Hepatocyte (in vitro differentiated cells): ENCODE data around the gene ZNF598. TPM values are rescaled to one million over a fixed set of nuclear protein-coding genes. Genes with fewer than 3 reads are reported as not detected.
A peak's percentile ranks its signal among the peaks of the same experiment; 100 is the strongest.

Source experiments
- DNase-seq: peaks from one replicate; pipeline ENCODE4 v3.0.0-alpha.2; 2016; ENCODE audit warnings: low spot score
- H2AFZ ChIP-seq: fragments of 200-600 bp; sonication (generic); 2 replicates; pipeline ENCODE4 v1.6.0; 2016; ENCODE audit warnings: antibody characterized with exemption, mild to moderate bottlenecking
- H3K27ac ChIP-seq: fragments of 200-600 bp; sonication (generic); 2 replicates; pipeline ENCODE4 v1.5.1; 2016; ENCODE audit warnings: mild to moderate bottlenecking
- H3K27me3 ChIP-seq: fragments of 200-600 bp; sonication (generic); 2 replicates; pipeline ENCODE4 v1.6.1; 2016
- H3K36me3 ChIP-seq: fragments of 200-600 bp; sonication (generic); replicated peaks from 2 replicates; pipeline ENCODE4 v1.5.1; 2016; ENCODE audit warnings: low read depth; ENCODE audit not compliant: insufficient read depth
- H3K4me1 ChIP-seq: fragments of 200-600 bp; sonication (generic); 2 replicates; pipeline ENCODE4 v1.5.1; 2016; ENCODE audit warnings: mild to moderate bottlenecking, moderate library complexity; ENCODE audit not compliant: insufficient read depth
- H3K4me2 ChIP-seq: fragments of 200-600 bp; sonication (generic); 2 replicates; pipeline ENCODE4 v1.6.0; 2016
- H3K4me3 ChIP-seq: fragments of 200-600 bp; sonication (generic); 2 replicates; pipeline ENCODE4 v1.5.1; 2016; ENCODE audit warnings: mild to moderate bottlenecking
- H3K79me2 ChIP-seq: fragments of 200-600 bp; sonication (generic); 2 replicates; pipeline ENCODE4 v1.6.0; 2017; ENCODE audit warnings: mild to moderate bottlenecking
- H3K9me2 ChIP-seq: fragments of 200-600 bp; sonication (generic); replicated peaks from 2 replicates; pipeline ENCODE4 v1.6.0; 2017; ENCODE audit warnings: mild to moderate bottlenecking; ENCODE audit not compliant: insufficient read depth
- H3K9me3 ChIP-seq: fragments of 200-600 bp; sonication (generic); 2 replicates; pipeline ENCODE4 v1.5.1; 2016; ENCODE audit warnings: low read depth, mild to moderate bottlenecking
- H4K20me1 ChIP-seq: fragments of 200-600 bp; sonication (generic); 2 replicates; pipeline ENCODE4 v1.6.0; 2016; ENCODE audit warnings: mild to moderate bottlenecking; ENCODE audit not compliant: insufficient read depth, poor library complexity, severe bottlenecking
- EZH2 ChIP-seq: fragments of 200-600 bp; sonication (generic); IDR thresholded peaks from 2 replicates; pipeline ENCODE4 v1.6.1; 2016; ENCODE audit warnings: antibody characterized with exemption, mild to moderate bottlenecking, borderline replicate concordance
- EZH2phosphoT487 ChIP-seq: fragments of 200-600 bp; sonication (generic); IDR thresholded peaks from one replicate; pipeline ENCODE4 v1.6.1; 2018; ENCODE audit warnings: antibody characterized with exemption, mild to moderate bottlenecking, low read depth, moderate library complexity; ENCODE audit not compliant: unreplicated experiment, severe bottlenecking
- WGBS: methylation state at CpG from one replicate; pipeline ENCODE4 v1.1.6; 2016; ENCODE audit warnings: low lambda C conversion rate; ENCODE audit errors: missing lambda C conversion rate; 5-methylcytosine and 5-hydroxymethylcytosine counted together
- polyA plus RNA-seq: library from polyadenylated mRNA; unstranded; fragments of >200 nt; fragmentation: Nextera tagmentation; extraction: Ambion mirVana; gene quantifications from 2 replicates; pipeline ENCODE4 v1.2.1, GENCODE V29; 2016
- total RNA-seq: library from RNA; depleted of rRNA; stranded (reverse); fragments of >200 nt; gene quantifications from 2 replicates; pipeline ENCODE4 v1.2.3, GENCODE V29; 2014
- TF ChIP-seq, protein P1 (sequence below): fragments of 200-600 bp; sonication (generic); IDR thresholded peaks from 2 replicates; pipeline ENCODE4 v1.5.1; 2016; ENCODE audit warnings: antibody characterized with exemption, mild to moderate bottlenecking; ENCODE audit not compliant: poor library complexity

The ZNF598 gene
- total and polyA plus RNA-seq, 2 experiments from 2014 or later = 22.8 to 29.5 TPM

- peak; percentile 98 for DNase-seq
- H3K9me2 ChIP-seq = no peaks in the 10 kb centered on the region
- peaks cover 26% of the 10 kb centered on the region for H3K79me2 ChIP-seq
- H4K20me1 ChIP-seq = no peaks in the 10 kb centered on the region
- H3K4me3 ChIP-seq = peak within 1 kb of the TSS; percentile 65
- peak within 1 kb of the TSS; percentile 96 for H3K4me2 ChIP-seq
- 1% methylated on average over 72 of the region's 81 CpGs for WGBS
- TF ChIP-seq, protein P1, sequence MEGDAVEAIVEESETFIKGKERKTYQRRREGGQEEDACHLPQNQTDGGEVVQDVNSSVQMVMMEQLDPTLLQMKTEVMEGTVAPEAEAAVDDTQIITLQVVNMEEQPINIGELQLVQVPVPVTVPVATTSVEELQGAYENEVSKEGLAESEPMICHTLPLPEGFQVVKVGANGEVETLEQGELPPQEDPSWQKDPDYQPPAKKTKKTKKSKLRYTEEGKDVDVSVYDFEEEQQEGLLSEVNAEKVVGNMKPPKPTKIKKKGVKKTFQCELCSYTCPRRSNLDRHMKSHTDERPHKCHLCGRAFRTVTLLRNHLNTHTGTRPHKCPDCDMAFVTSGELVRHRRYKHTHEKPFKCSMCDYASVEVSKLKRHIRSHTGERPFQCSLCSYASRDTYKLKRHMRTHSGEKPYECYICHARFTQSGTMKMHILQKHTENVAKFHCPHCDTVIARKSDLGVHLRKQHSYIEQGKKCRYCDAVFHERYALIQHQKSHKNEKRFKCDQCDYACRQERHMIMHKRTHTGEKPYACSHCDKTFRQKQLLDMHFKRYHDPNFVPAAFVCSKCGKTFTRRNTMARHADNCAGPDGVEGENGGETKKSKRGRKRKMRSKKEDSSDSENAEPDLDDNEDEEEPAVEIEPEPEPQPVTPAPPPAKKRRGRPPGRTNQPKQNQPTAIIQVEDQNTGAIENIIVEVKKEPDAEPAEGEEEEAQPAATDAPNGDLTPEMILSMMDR = peak; percentile 1
- no peak for TF ChIP-seq EZH2phosphoT487
- no peak for TF ChIP-seq EZH2
- H3K36me3 ChIP-seq = no peaks in the 10 kb centered on the region
- H3K27ac ChIP-seq = peak within 1 kb of the TSS; percentile 41
- H3K4me1 ChIP-seq = peaks cover 18% of the 10 kb centered on the region
- H3K9me3 ChIP-seq = no peaks in the 10 kb centered on the region
- H2AFZ ChIP-seq = peak within 1 kb of the TSS; percentile 86
- no peaks in the 10 kb centered on the region for H3K27me3 ChIP-seq
Measured at GRCh38 chr16:2047330-2048115, 37.9 kb upstream of the ZNF598 start, which contains the start of the genes NTHL1 and TSC2. Gene NTHL1 (minus strand): TSS chr16:2047834. CDS start chr16:2047823, 11 bp downstream. Gene TSC2 (plus strand): TSS chr16:2047985. CDS start chr16:2048616, 631 bp downstream.

- H3K79me2 ChIP-seq = peaks cover 26% of the 10 kb centered on the region
- H3K4me2 ChIP-seq = peak overlapping the region; percentile 90
- H3K4me1 ChIP-seq = peaks cover 20% of the 10 kb centered on the region
- no peaks in the 10 kb centered on the region for H3K36me3 ChIP-seq
- no peaks in the 10 kb centered on the region for H3K27me3 ChIP-seq
- H4K20me1 ChIP-seq = no peaks in the 10 kb centered on the region
- DNase-seq = no peak
- 34% methylated on average over 8 of the region's 8 CpGs for WGBS
- H3K9me2 ChIP-seq = no peaks in the 10 kb centered on the region
- peak overlapping the region; percentile 41 for H3K27ac ChIP-seq
- H3K4me3 ChIP-seq = peak overlapping the region; percentile 57
- no peaks in the 10 kb centered on the region for H3K9me3 ChIP-seq
- peak overlapping the region; percentile 72 for H2AFZ ChIP-seq
- TF ChIP-seq EZH2 (no peak), EZH2phosphoT487 (no peak)
- TF ChIP-seq, protein P1 = no peak
Measured at GRCh38 chr16:2046893-2047329, 37.3 kb upstream of the ZNF598 start.

DNA sequence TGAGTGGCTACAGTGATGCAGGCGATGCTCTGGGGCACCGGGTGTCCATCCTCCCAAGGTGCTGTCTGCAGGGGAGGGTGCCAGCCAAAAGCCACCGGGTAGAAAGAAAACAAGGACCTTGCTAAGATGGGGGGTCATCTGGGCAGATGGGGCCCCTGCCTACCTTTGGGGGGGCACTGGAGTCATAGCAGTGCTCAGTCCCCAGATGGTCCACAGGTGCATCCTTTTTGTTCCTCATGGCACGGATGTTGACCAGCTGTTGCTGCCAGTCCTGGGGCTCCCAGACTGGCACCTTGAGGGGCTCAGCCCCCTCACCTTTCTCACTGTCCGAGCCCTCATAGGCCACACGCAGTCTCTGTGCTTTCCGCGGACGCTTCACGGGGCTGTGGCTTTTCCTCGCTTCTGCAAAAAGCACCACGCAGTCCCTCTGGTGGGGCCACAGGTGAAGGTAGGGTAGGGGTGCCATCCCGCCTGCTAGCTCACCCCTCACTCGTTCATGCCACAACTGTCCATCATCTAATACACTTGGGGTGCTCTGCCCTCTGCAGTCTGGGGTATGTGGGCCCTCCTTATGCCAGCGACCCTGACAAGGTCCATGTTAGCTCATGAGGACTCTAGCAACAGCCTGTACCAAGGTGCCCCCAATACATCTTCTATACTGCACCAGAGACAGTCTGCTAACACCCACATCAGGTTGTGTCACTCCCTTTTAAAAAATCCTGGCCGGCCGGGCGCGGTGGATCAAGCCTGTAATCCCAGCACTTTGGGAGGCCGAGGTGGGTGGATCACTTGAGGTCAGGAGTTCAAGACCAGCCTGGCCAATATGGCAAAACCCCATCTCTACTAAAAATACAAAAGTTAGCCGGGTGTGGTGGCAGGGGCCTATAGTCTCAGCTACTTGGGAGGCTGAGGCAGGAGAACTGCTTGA, 36.6 kb upstream of the ZNF598 start:
- H3K27me3 ChIP-seq = no peaks in the 10 kb centered on the region
- H3K4me1 ChIP-seq = peaks cover 22% of the 10 kb centered on the region
- peaks cover 26% of the 10 kb centered on the region for H3K79me2 ChIP-seq
- H3K9me3 ChIP-seq = no peaks in the 10 kb centered on the region
- H3K9me2 ChIP-seq = no peaks in the 10 kb centered on the region
- no peaks in the 10 kb centered on the region for H4K20me1 ChIP-seq
- DNase-seq = no peak
- peak overlapping the region; percentile 90 for H3K4me2 ChIP-seq
- H3K4me3 ChIP-seq = no peak overlapping the region
- no peaks in the 10 kb centered on the region for H3K36me3 ChIP-seq
- H3K27ac ChIP-seq = peak overlapping the region; percentile 41
- WGBS = 91% methylated on average over 21 of the region's 21 CpGs
- no peak overlapping the region for H2AFZ ChIP-seq
- TF ChIP-seq EZH2phosphoT487 (no peak), EZH2 (no peak)
- TF ChIP-seq, protein P1 = no peak
